ENCODE measurements around the gene EDC3. TPM values are rescaled to one million over a fixed set of nuclear protein-coding genes. Genes with fewer than 3 reads are reported as not detected.

The EDC3 gene
- total and polyA plus RNA-seq, 2 experiments from 2014 or later = 13.8 to 26.5 TPM

- Histone ChIP-seq H4K20me1 (replicated peaks; ENCODE audit: insufficient read depth) (no peaks in the 10 kb centered on the region), H3K79me2 (replicated peaks; ENCODE audit: insufficient read depth) (no peaks in the 10 kb centered on the region), H3K27ac (ENCODE audit: low read depth) (no peak overlapping the region), H3K36me3 (ENCODE audit: insufficient read depth) (no peaks in the 10 kb centered on the region), H3K4me3 (no peak overlapping the region), H3K4me2 (no peak overlapping the region), H3F3A (replicated peaks; ENCODE audit: low read depth) (no peaks in the 10 kb centered on the region), H3K27me3 (ENCODE audit: insufficient read depth) (0 out of 2 replicates have a peak, but pooled peaks cover 3% of the 10 kb centered on the region), H3K4me1 (ENCODE audit: insufficient read depth) (no peaks in the 10 kb centered on the region), H3K9me2 (ENCODE audit: insufficient read depth) (no peaks in the 10 kb centered on the region), H2AFZ (no peak overlapping the region)
- TF ChIP-seq ZNF114 (CRISPR knock-in tag; IDR thresholded peaks at IDR 0.05) = no peak
- no peak for TF ChIP-seq CTCF (conservative IDR thresholded peaks at IDR 0.05; ENCODE audit: low read depth in 2 of 2)
- no peak for TF ChIP-seq STAT1 (IDR thresholded peaks at IDR 0.05; ENCODE audit: unreplicated experiment)
- TF ChIP-seq ETS1 (IDR thresholded peaks at IDR 0.05) = no peak
- TF ChIP-seq CREB1 (CRISPR knock-in tag; IDR thresholded peaks at IDR 0.05; ENCODE audit: low read depth) = no peak
- no peak for TF ChIP-seq POLR2AphosphoS5 (IDR thresholded peaks at IDR 0.05; ENCODE audit: low read depth)
- no peak for TF ChIP-seq EZH2 (IDR thresholded peaks at IDR 0.05; ENCODE audit: low read depth, unreplicated experiment)
- no peak for TF ChIP-seq NANOG (IDR thresholded peaks at IDR 0.05; ENCODE audit: borderline replicate concordance)
- TF ChIP-seq ZNF331 (CRISPR knock-in tag; IDR thresholded peaks at IDR 0.05; ENCODE audit: low read depth) = no peak
- TF ChIP-seq EZH2phosphoT487 (IDR thresholded peaks at IDR 0.05; ENCODE audit: unreplicated experiment) = no peak
- no peak for TF ChIP-seq REST (IDR thresholded peaks at IDR 0.05; ENCODE audit: unreplicated experiment)
- TF ChIP-seq ZNF462 (CRISPR knock-in tag; IDR thresholded peaks at IDR 0.05) = no peak
- TF ChIP-seq JUNB (IDR thresholded peaks at IDR 0.05; ENCODE audit: unreplicated experiment) = no peak
- ATAC-seq = no peak
- no peak overlapping the region for H3K4me3 Mint-ChIP-seq
- DNase-seq (ENCODE audit: low spot score) = no peak
- no peaks in the 10 kb centered on the region for H3K4me1 Mint-ChIP-seq
- no peaks in the 10 kb centered on the region for H3K36me3 Mint-ChIP-seq (ENCODE audit: low read depth)
- no peaks in the 10 kb centered on the region; the same call in 2 of the 3 replicates for H3K9me3 Mint-ChIP-seq
- H3K27ac Mint-ChIP-seq = no peak overlapping the region
- H3K27me3 Mint-ChIP-seq (ENCODE audit: insufficient read depth, low read depth, poor library complexity) = peaks cover 7% of the 10 kb centered on the region
Observed at GRCh38 chr15:74710319-74711094, 14.7 kb upstream of the EDC3 start.

Measured in GM23338 (cell line).